Measurements from ENCODE around the gene ARAP1.

The ARAP1 gene

DNA sequence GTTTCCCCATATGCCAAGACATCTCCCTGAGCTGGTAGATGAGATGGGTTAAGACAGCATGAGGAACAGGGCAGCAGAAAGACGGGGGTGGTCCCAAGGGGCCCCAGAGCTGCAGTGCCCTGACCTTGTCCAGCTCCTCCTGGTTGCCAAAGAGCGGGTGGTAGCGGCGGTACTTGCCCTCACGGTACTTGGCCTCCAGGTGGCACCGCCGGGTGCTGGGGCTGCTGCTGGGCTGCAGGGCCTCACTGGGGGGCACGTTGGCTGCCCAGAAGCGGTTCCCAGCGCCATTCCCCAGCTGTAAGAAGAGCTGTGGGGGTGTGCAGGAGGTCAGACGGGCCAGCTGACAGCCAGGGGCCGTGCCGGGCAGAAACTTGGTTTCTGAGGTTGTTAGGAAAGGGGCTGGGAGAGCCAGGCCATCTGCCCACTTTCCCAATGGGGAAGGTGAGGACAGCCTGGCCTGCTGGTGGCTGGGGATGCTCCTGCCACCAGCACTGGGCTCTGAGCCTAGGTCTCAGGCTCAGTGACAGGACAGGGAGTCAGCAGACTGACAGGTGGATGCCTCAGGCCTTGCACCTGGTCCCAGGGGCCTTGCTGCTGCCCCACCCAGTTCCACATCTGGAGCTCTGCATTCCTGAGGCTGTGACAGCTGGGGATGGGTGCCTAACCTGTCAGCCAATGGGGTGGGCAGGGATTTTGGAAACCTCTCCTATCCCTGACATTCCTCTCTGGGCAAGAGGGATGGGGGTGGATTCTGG is 48.0 kb downstream of the ARAP1 start:
- H3K36me3 ChIP-seq (ENCODE audit: control insufficient read depth, insufficient read depth, low read length): peaks cover 8% of the 10 kb centered on the region
- no peak overlapping the region for H3K27ac ChIP-seq (ENCODE audit: low read length)
- WGBS (ENCODE audit: insufficient coverage, insufficient read length): no CpG with 5 or more reads among the region's 13 CpGs
- H3K4me1 ChIP-seq (ENCODE audit: control insufficient read depth, insufficient read depth, low read length): peaks cover 16% of the 10 kb centered on the region
- no peaks in the 10 kb centered on the region for H3K27me3 ChIP-seq (ENCODE audit: control insufficient read depth, insufficient read depth, low read length)
- no peak for DNase-seq (ENCODE audit: low read depth, low spot score)
- no peaks in the 10 kb centered on the region for H3K9me3 ChIP-seq (ENCODE audit: control insufficient read depth, insufficient read depth, low read length)
- no peak overlapping the region for H3K4me3 ChIP-seq (ENCODE audit: low read length)

DNA sequence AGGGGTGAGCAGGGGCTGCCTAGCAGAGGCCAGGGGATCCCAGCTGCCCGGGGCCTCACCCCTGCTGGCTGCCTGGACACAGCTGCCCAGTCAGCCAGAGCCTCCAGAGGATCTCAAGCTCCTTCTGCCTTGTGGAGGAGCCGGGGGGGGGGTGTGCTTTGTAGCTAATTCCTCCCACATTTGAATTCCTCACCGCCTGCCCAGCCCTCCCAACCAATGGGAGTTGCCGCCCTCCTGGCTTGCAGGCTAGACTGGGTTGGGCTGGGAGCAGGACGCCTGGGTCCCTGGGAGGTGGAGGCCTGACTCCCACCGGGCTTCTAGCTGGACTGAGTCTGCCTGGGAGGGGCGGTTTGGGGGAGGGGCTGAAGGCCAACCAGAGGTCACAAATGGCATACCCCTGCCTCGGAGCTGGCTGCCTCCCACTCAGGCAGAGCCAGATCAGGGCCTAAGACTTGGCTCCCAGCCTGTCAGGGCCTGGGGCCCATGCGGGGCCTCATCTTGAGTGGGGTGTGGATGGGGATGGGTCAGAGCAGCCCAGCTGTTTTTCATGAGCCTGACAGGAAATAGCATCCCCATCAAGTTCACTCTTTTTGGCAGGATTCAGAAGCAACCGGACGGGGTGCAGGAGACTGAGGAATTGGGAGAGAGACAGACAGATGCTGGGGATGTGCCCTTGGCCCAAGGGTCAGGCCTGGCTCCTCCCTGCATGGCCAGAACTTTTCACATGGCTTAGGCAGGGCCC is 48.8 kb downstream of the ARAP1 start:
- H3K36me3 ChIP-seq (ENCODE audit: control insufficient read depth, insufficient read depth, low read length): peaks cover 11% of the 10 kb centered on the region
- no peak overlapping the region for H3K4me3 ChIP-seq (ENCODE audit: low read length)
- peaks cover 16% of the 10 kb centered on the region for H3K4me1 ChIP-seq (ENCODE audit: control insufficient read depth, insufficient read depth, low read length)
- H3K27ac ChIP-seq (ENCODE audit: low read length): no peak overlapping the region
- no peak for DNase-seq (ENCODE audit: low read depth, low spot score)
- no CpG with 5 or more reads among the region's 11 CpGs for WGBS (ENCODE audit: insufficient coverage, insufficient read length)
- no peaks in the 10 kb centered on the region for H3K27me3 ChIP-seq (ENCODE audit: control insufficient read depth, insufficient read depth, low read length)
- H3K9me3 ChIP-seq (ENCODE audit: control insufficient read depth, insufficient read depth, low read length): no peaks in the 10 kb centered on the region

DNA sequence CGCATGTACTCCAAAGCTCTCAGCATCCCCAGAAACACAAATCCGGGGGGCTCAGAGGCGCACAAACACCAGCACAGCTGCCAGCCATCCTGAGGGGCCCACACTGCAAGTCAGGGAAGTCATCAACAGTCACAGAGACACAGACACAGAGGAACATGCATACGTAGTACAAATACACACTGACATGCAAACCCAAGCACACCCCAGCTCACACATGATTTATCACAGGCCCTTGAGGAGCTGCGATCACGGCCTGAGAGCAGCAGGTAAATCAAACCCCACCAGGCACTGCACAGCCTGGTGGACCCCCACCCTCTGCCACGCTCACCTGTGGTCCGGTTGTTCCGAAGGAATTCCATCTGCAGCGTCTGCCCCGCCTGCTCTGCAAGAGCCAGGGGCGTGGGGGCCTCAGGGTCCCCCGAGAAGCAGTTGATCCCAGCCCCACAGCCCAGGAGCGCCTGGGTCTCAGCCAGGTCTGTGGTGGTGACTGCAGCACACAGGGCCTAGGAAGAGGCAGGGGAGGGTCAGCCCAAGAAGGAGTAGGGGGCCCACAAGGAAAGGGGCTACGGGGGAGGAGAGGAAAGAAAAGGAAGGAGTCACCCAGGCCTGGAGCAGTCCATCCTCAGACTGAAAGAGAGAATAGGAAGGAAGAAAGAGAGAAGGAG is 49.5 kb downstream of the ARAP1 start:
- peaks cover 11% of the 10 kb centered on the region for H3K36me3 ChIP-seq (ENCODE audit: control insufficient read depth, insufficient read depth, low read length)
- H3K4me1 ChIP-seq (ENCODE audit: control insufficient read depth, insufficient read depth, low read length): peaks cover 16% of the 10 kb centered on the region
- DNase-seq (ENCODE audit: low read depth, low spot score): no peak
- H3K9me3 ChIP-seq (ENCODE audit: control insufficient read depth, insufficient read depth, low read length): no peaks in the 10 kb centered on the region
- no peaks in the 10 kb centered on the region for H3K27me3 ChIP-seq (ENCODE audit: control insufficient read depth, insufficient read depth, low read length)
- no peak overlapping the region for H3K27ac ChIP-seq (ENCODE audit: low read length)
- no peak overlapping the region for H3K4me3 ChIP-seq (ENCODE audit: low read length)
- no CpG with 5 or more reads among the region's 15 CpGs for WGBS (ENCODE audit: insufficient coverage, insufficient read length)

DNA sequence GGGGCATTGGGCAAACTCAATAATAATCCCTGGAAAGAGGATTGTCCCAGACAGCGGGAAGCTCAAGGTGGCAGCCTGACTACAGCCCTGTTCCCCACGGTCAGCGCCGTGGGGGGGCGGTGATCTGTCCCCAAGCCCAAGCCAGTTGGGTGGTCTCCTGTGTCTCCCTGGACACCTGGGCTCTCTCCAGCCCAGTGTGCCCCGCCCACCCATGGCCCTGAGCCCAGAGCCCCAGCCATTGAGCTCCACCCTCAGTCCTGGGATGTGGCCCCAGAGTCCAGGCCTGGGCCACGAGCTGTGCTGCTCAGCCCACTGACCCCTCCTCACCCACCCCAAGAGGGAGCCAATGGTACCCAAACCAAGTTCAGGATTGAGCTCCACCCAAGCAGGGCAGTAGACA is 50.1 kb downstream of the ARAP1 start:
- DNase-seq (ENCODE audit: low read depth, low spot score): no peak
- no peaks in the 10 kb centered on the region for H3K27me3 ChIP-seq (ENCODE audit: control insufficient read depth, insufficient read depth, low read length)
- no CpG with 5 or more reads among the region's 7 CpGs for WGBS (ENCODE audit: insufficient coverage, insufficient read length)
- no peak overlapping the region for H3K4me3 ChIP-seq (ENCODE audit: low read length)
- peaks cover 14% of the 10 kb centered on the region for H3K4me1 ChIP-seq (ENCODE audit: control insufficient read depth, insufficient read depth, low read length)
- no peaks in the 10 kb centered on the region for H3K9me3 ChIP-seq (ENCODE audit: control insufficient read depth, insufficient read depth, low read length)
- no peak overlapping the region for H3K27ac ChIP-seq (ENCODE audit: low read length)
- peaks cover 11% of the 10 kb centered on the region for H3K36me3 ChIP-seq (ENCODE audit: control insufficient read depth, insufficient read depth, low read length)

DNA sequence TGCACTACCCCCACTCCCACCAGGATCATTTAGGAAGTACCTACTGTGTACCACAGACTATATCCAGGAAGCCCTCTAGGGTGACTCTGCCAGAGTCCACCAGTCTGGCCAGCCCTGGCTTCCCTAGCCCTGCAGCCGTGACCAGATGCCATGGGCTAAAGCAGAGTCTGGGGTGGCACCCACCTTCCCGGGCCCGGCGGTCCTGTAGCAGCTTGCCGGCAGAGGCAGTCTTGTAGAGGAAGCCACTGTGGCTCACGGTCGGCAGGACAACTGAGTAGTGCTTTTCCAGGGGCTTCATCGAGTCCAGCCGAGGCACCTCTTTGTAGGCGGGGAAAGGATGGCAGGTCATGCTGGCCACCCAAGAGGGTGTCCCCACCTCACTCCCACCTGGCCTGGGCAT is 50.7 kb downstream of the ARAP1 start:
- H3K9me3 ChIP-seq (ENCODE audit: control insufficient read depth, insufficient read depth, low read length): no peaks in the 10 kb centered on the region
- H3K27ac ChIP-seq (ENCODE audit: low read length): no peak overlapping the region
- WGBS (ENCODE audit: insufficient coverage, insufficient read length): no CpG with 5 or more reads among the region's 10 CpGs
- peaks cover 11% of the 10 kb centered on the region for H3K4me1 ChIP-seq (ENCODE audit: control insufficient read depth, insufficient read depth, low read length)
- no peaks in the 10 kb centered on the region for H3K27me3 ChIP-seq (ENCODE audit: control insufficient read depth, insufficient read depth, low read length)
- H3K4me3 ChIP-seq (ENCODE audit: low read length): no peak overlapping the region
- H3K36me3 ChIP-seq (ENCODE audit: control insufficient read depth, insufficient read depth, low read length): peaks cover 15% of the 10 kb centered on the region
- no peak for DNase-seq (ENCODE audit: low read depth, low spot score)

DNA sequence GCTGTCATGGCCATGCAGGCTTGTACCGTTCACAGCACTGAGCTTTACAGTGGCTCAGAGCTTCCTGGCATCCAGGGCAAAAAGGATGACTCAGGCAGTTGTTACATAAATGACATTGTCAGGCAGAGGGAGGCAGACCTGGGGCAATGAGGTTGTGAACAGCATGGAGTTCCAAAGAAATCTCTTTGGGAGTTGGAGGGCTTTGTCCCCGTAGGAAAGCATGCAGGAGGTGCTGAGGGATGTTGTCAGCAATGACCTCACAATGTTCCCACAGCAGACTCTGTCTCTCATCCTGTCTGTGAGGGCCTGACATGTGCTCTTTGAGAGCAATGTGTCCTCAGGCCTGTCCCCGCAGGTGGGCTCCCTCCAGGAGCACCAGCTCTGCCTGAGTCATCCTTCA is 52.1 kb downstream of the ARAP1 start:
- DNase-seq (ENCODE audit: low read depth, low spot score): no peak
- H3K4me1 ChIP-seq (ENCODE audit: control insufficient read depth, insufficient read depth, low read length): peaks cover 5% of the 10 kb centered on the region
- no peak overlapping the region for H3K27ac ChIP-seq (ENCODE audit: low read length)
- no peak overlapping the region for H3K4me3 ChIP-seq (ENCODE audit: low read length)
- H3K27me3 ChIP-seq (ENCODE audit: control insufficient read depth, insufficient read depth, low read length): no peaks in the 10 kb centered on the region
- WGBS (ENCODE audit: insufficient coverage, insufficient read length): no CpG with 5 or more reads among the region's 3 CpGs
- peaks cover 20% of the 10 kb centered on the region for H3K36me3 ChIP-seq (ENCODE audit: control insufficient read depth, insufficient read depth, low read length)
- H3K9me3 ChIP-seq (ENCODE audit: control insufficient read depth, insufficient read depth, low read length): no peaks in the 10 kb centered on the region

DNA sequence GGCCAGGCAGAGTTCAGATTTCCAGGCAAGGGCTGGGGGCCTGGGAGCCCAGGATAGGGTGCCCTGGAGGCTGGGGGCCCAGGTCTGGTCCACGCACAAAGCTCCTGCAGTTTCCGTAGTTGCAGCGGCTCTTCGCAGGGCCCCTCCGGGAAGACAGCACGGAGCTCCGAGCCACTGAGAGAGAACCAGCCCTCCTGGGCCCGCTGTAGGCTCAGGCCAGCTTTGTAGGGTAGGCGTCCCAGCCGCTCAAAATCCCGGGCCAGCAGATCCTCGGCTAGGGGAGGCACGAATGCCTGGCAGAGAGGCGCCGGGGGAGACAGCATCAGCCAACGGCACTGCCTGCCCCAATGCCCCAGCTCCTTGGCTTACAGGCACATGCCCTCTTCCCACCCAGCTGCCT is 54.4 kb downstream of the ARAP1 start:
- no peak overlapping the region for H3K27ac ChIP-seq (ENCODE audit: low read length)
- H3K27me3 ChIP-seq (ENCODE audit: control insufficient read depth, insufficient read depth, low read length): no peaks in the 10 kb centered on the region
- H3K4me3 ChIP-seq (ENCODE audit: low read length): no peak overlapping the region
- DNase-seq (ENCODE audit: low read depth, low spot score): no peak
- no CpG with 5 or more reads among the region's 16 CpGs for WGBS (ENCODE audit: insufficient coverage, insufficient read length)
- H3K36me3 ChIP-seq (ENCODE audit: control insufficient read depth, insufficient read depth, low read length): peaks cover 34% of the 10 kb centered on the region
- peaks cover 2% of the 10 kb centered on the region; the same call in 1 of the 2 replicates for H3K4me1 ChIP-seq (ENCODE audit: control insufficient read depth, insufficient read depth, low read length)
- no peaks in the 10 kb centered on the region for H3K9me3 ChIP-seq (ENCODE audit: control insufficient read depth, insufficient read depth, low read length)

DNA sequence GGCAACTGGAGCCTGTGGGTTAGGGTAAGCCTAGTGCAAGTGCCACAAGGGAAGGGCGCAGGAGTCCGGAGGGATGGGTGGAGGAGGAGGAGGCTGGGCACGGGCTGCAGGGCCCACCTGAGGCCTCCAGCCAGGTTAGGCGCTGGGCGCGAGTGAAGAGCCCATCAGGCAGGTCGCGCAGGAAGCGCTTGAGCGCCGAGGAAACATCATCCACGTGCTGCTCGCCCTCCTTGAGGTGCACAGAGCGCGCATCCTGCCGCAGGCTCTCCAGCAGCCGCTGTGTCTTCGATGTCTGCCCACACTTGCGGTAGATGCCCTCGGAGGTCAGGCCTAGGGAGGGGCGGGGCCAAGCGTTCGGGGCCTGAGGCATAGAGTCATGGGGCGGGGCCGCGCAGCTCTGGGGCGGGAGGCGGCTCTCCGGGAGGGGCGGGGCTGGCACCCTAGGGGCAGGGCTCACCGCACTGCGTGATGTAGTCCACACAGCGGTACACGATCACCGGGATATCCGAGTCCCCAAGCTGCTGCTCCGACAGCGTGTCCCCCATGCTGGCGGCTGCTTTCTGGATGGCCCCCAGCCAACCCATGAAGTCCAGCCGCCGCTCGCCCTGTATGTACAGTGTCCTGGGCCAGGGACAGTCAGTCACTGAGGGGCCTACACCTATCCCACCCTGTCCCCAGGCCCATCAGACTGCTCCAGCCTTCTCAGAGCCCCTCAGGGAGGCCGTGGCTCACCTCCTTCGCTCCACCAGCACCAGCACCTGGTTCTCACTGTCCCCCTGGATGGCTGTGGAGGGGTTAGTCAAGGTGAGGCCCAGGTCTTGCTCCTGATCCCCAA is 55.1 kb downstream of the ARAP1 start:
- peaks cover 2% of the 10 kb centered on the region; the same call in 1 of the 2 replicates for H3K4me1 ChIP-seq (ENCODE audit: control insufficient read depth, insufficient read depth, low read length)
- no peak overlapping the region for H3K4me3 ChIP-seq (ENCODE audit: low read length)
- H3K9me3 ChIP-seq (ENCODE audit: control insufficient read depth, insufficient read depth, low read length): no peaks in the 10 kb centered on the region
- H3K36me3 ChIP-seq (ENCODE audit: control insufficient read depth, insufficient read depth, low read length): peaks cover 35% of the 10 kb centered on the region
- no peaks in the 10 kb centered on the region for H3K27me3 ChIP-seq (ENCODE audit: control insufficient read depth, insufficient read depth, low read length)
- no peak for DNase-seq (ENCODE audit: low read depth, low spot score)
- WGBS (ENCODE audit: insufficient coverage, insufficient read length): no CpG with 5 or more reads among the region's 44 CpGs
- H3K27ac ChIP-seq (ENCODE audit: low read length): no peak overlapping the region

DNA sequence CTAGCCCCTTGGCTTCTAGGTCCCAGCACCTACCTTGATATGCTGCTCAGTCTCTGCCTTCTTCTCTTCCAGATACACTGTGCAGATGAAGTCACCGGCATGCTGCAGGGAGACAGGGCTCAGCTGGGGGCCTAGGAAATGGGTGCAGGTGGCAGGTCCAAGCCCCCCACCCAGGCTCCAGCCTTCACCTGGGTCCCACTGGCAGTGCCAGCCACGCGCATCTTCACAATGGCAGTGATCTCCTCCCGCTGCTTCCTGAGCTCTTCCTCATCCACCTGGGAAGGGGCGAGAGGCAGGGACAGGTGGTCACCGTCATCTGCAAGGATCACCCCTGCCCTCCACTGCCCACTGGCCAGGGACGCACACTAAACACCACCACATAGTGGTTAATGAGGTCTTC is 56.9 kb downstream of the ARAP1 start:
- H3K36me3 ChIP-seq (ENCODE audit: control insufficient read depth, insufficient read depth, low read length): peaks cover 33% of the 10 kb centered on the region
- DNase-seq (ENCODE audit: low read depth, low spot score): no peak
- H3K4me1 ChIP-seq (ENCODE audit: control insufficient read depth, insufficient read depth, low read length): peaks cover 2% of the 10 kb centered on the region; the same call in 1 of the 2 replicates
- WGBS (ENCODE audit: insufficient coverage, insufficient read length): no CpG with 5 or more reads among the region's 7 CpGs
- H3K27ac ChIP-seq (ENCODE audit: low read length): no peak overlapping the region
- H3K27me3 ChIP-seq (ENCODE audit: control insufficient read depth, insufficient read depth, low read length): no peaks in the 10 kb centered on the region
- H3K9me3 ChIP-seq (ENCODE audit: control insufficient read depth, insufficient read depth, low read length): no peaks in the 10 kb centered on the region
- no peak overlapping the region for H3K4me3 ChIP-seq (ENCODE audit: low read length)
